Aorta (tissue), 5 donors: ENCODE results near the gene CYP2A7. TPM values are rescaled to one million over a fixed set of nuclear protein-coding genes. Genes with fewer than 3 reads are reported as not detected.
"Not testable (repeated sequence)": the region's sequence is repeated elsewhere in the genome, so short reads cannot be mapped to it uniquely, and the experiment has no call there.

Experiments used
- ATAC-seq: fragments of 200-7000 bp; cut with Tn5 transposase; one replicate; pipeline ENCODE4 v1.9.1; 2022; ENCODE audit warnings: moderate library complexity; ENCODE audit not compliant: low FRiP score
- DNase-seq, 2 donors: peaks; one replicate each; pipeline ENCODE4 v3.0.0-alpha.2; 2020
- H3K27ac ChIP-seq, 2 donors: one replicate each; pipeline ENCODE4 v1.5.1; 2013; ENCODE audit warnings: low read length in 2 of 2, mild to moderate bottlenecking in 2 of 2, moderate library complexity in 2 of 2, control low read depth in 1 of 2, inconsistent platforms in 1 of 2, low read depth in 1 of 2
- H3K27me3 ChIP-seq, 2 donors: one replicate each; pipeline ENCODE4 v1.6.1; 2013; ENCODE audit warnings: control low read depth in 1 of 2, low read length in 1 of 2, mild to moderate bottlenecking in 1 of 2, moderate library complexity in 1 of 2; ENCODE audit not compliant: insufficient read depth in 2 of 2, control insufficient read depth in 1 of 2
- H3K36me3 ChIP-seq, 2 donors: one replicate each; pipeline ENCODE4 v1.6.1; 2013; ENCODE audit warnings: control low read depth in 1 of 2, low read length in 1 of 2, mild to moderate bottlenecking in 1 of 2; ENCODE audit not compliant: insufficient read depth in 2 of 2, control insufficient read depth in 1 of 2
- H3K4me1 ChIP-seq, 2 donors: one replicate each; pipeline ENCODE4 v1.6.1; 2013; ENCODE audit warnings: low read length in 2 of 2, control low read depth in 1 of 2, mild to moderate bottlenecking in 1 of 2, moderate library complexity in 1 of 2; ENCODE audit not compliant: insufficient read depth in 2 of 2, control insufficient read depth in 1 of 2
- H3K4me3 ChIP-seq, 2 donors: one replicate each; pipeline ENCODE4 v1.5.1; 2013; ENCODE audit warnings: low read length in 2 of 2, control low read depth in 1 of 2, mild to moderate bottlenecking in 1 of 2
- H3K9me3 ChIP-seq: one replicate; pipeline ENCODE4 v1.6.1; 2013; ENCODE audit warnings: mild to moderate bottlenecking, low read length; ENCODE audit not compliant: control insufficient read depth
- WGBS, 2 donors: extraction: QIAGEN DNeasy Blood & Tissue Kit; methylation state at CpG; one replicate each; pipeline ENCODE4 v1.1.7; 2013; 5-methylcytosine and 5-hydroxymethylcytosine counted together
- intact Hi-C, 2 donors: fragments of 100-400 bp; cut with DNase I; formaldehyde crosslinking; loops; one replicate each; pipeline versions ENCODE4 v1.14.2 to v1.15.0; 2022
- polyA plus RNA-seq, 2 donors: library from polyadenylated mRNA; stranded (reverse); fragments of 200-250 nt; gene quantifications; one replicate each; pipeline ENCODE4 v1.2.3, GENCODE V29; 2013
- total RNA-seq, 2 donors: library from RNA; stranded (reverse); fragmentation: NEBNext Ultra II Directional; extraction: Animal tissue kit (Norgen Biotek cat#: 25700); gene quantifications; one replicate each; pipeline ENCODE4 v1.2.1, GENCODE V29; 2021
- donor health status: healthy with polysubstance abuse.
- donor health status: Bipolar disorder and iron deficiency.
- donor health status: DM: no; HTN: no; CAD: no.
- donor health status: DM: no; HTN: no; CAD: no.
- donor health status: DM: yes; HTN: yes; CAD: no.

The CYP2A7 gene
- total and polyA plus RNA-seq, 4 donors = not detected

GRCh38 chr19:40826699-40827385, 55.2 kb downstream of the CYP2A7 start:
- H3K9me3 ChIP-seq, DNase-seq, H3K36me3 ChIP-seq, intact Hi-C loops, H3K27me3 ChIP-seq, H3K27ac ChIP-seq, H3K4me1 ChIP-seq, H3K4me3 ChIP-seq, ATAC-seq: not testable (repeated sequence)
- 88 to 91% methylated on average over 29 of the region's 29 CpGs for WGBS, 2 donors

DNA sequence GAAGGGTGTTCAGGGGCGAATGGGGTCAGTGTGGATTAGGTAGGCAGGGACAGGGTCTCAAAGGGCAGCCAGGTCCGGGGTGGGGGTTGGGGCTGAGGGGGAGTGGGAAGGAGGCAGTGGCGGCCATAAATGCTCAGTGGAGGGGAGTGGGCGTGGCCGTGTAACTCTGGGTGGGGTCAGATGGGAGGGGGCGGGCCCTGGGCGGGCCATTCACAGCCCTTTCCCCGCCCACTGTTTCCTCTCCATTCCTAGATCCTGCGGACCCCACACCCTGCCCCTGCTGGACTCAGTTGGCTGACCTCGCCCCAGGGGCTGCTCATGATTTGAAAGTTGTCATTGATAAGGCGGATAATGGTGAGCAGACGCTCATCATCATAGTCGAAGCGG, 55.7 kb downstream of the CYP2A7 start:
- H3K4me3 ChIP-seq, H3K9me3 ChIP-seq, H3K36me3 ChIP-seq, intact Hi-C loops, H3K27ac ChIP-seq, ATAC-seq, DNase-seq, H3K4me1 ChIP-seq, H3K27me3 ChIP-seq: not testable (repeated sequence)
- 89 to 92% methylated on average over 5 to 11 of the region's 14 CpGs for WGBS, 2 donors

- H3K9me3 ChIP-seq, DNase-seq, H3K27ac ChIP-seq, intact Hi-C loops, H3K4me1 ChIP-seq, H3K27me3 ChIP-seq, ATAC-seq, H3K4me3 ChIP-seq, H3K36me3 ChIP-seq: not testable (repeated sequence)
- WGBS, 2 donors = 93 to 100% methylated on average over 3 to 6 of the region's 6 CpGs
Observed at GRCh38 chr19:40825460-40826095, 56.5 kb downstream of the CYP2A7 start.

Other genes with a start within 250 kb of the CYP2A7 start
- 10 to 100 TPM; 51.7 to 95.4 TPM for gene NUMBL, start 191.6 kb downstream of the CYP2A7 start, total RNA-seq
- 10 to 100 TPM in 1 of 2 donors, 1 to 10 TPM in 1; 9.8 to 70.2 TPM for gene NUMBL, start 191.6 kb downstream of the CYP2A7 start, polyA plus RNA-seq
- 10 to 100 TPM; 26.2 to 39.3 TPM for gene COQ8B, start 165.3 kb downstream of the CYP2A7 start, total RNA-seq
- 10 to 100 TPM; 20.5 to 79.8 TPM for gene COQ8B, start 165.3 kb downstream of the CYP2A7 start, polyA plus RNA-seq
- gene ITPKC, start 165.1 kb downstream of the CYP2A7 start, total RNA-seq = 10 to 100 TPM; 23.9 to 25.7 TPM
- gene ITPKC, start 165.1 kb downstream of the CYP2A7 start, polyA plus RNA-seq = 10 to 100 TPM; 11.1 to 13.8 TPM
- gene ACTMAP, start 131.8 kb downstream of the CYP2A7 start, total RNA-seq = 1 to 10 TPM; 4.2 to 6.1 TPM
- 1 to 10 TPM in 1 of 2 donors, under 1 TPM in 1; 0.88 to 3.2 TPM for gene ACTMAP, start 131.8 kb downstream of the CYP2A7 start, polyA plus RNA-seq
- gene SNRPA, start 131.0 kb downstream of the CYP2A7 start, total RNA-seq = 10 to 100 TPM; 40.5 to 47.2 TPM
- gene SNRPA, start 131.0 kb downstream of the CYP2A7 start, polyA plus RNA-seq = 10 to 100 TPM; 26.7 to 49.1 TPM
- 1 to 10 TPM; 1.7 to 3.6 TPM for gene MIA, start 106.7 kb downstream of the CYP2A7 start, total RNA-seq
- not detected for gene MIA, start 106.7 kb downstream of the CYP2A7 start, polyA plus RNA-seq
- gene RAB4B, start 104.0 kb downstream of the CYP2A7 start, total RNA-seq = 10 to 100 TPM; 28.1 to 33.3 TPM
- gene RAB4B, start 104.0 kb downstream of the CYP2A7 start, polyA plus RNA-seq = 10 to 100 TPM; 19.3 to 67.2 TPM
- gene EGLN2, start 83.0 kb downstream of the CYP2A7 start, total RNA-seq = 100 to 1,000 TPM in 1 of 2 donors, 10 to 100 TPM in 1; 85.7 to 102 TPM
- gene EGLN2, start 83.0 kb downstream of the CYP2A7 start, polyA plus RNA-seq = 100 to 1,000 TPM in 1 of 2 donors, 10 to 100 TPM in 1; 60.0 to 120 TPM
- not detected for gene CYP2A6, start 31.8 kb downstream of the CYP2A7 start, total RNA-seq
- under 1 TPM in 1 of 2 donors, not detected in 1; 0.38 TPM for gene CYP2A6, start 31.8 kb downstream of the CYP2A7 start, polyA plus RNA-seq
- not detected for gene CYP2B6, start 109.1 kb upstream of the CYP2A7 start, total RNA-seq
- 1 to 10 TPM in 1 of 2 donors, not detected in 1; 1.6 TPM for gene CYP2B6, start 109.1 kb upstream of the CYP2A7 start, polyA plus RNA-seq
- not detected for gene CYP2A13, start 206.2 kb upstream of the CYP2A7 start, total RNA-seq
- not detected for gene CYP2A13, start 206.2 kb upstream of the CYP2A7 start, polyA plus RNA-seq
- not detected for gene CYP2F1, start 232.2 kb upstream of the CYP2A7 start, total RNA-seq
- not detected for gene CYP2F1, start 232.2 kb upstream of the CYP2A7 start, polyA plus RNA-seq